ENCODE measurements around the gene PLPP7.

DNA sequence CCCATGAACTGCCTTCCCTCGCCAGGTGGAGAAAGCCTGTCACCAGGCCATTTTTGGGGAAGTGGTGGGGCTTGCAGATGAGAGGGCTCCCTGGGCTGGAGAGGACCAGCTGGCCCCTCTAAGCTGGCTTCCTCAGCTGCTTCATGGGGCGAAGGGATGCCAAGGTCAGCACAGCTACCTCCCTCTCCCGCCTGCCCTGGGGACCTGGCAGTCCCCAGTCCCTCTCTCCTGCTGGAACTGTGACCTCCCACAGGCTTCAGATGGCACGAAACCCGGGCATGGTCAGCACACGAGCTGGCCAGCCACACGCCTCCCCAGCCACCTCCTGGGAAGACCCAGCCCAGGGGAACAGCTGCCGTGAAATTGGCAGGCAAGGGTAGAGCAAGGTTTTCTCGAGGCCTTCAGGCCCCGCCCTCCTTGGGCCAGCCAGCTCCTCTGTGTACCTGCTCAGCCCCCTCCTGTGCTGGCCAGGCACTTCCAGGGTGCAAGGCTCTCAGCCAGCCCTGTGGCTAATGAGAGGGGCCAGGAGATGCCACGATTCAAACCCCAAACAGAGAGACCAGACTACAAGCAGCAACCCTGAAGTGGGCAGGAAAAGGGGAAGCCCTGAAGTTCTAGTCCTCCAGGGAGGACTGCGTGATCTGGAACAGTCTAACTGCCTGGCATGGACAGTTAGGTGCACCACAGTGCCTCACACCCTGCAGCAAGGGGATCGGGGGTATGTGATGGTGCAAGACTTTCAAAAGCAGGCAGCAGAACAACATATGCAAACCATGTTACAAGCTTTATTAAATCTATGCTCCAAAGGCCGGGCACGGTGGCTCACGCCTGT lies 12.9 kb downstream of the PLPP7 start:
- TF ChIP-seq, protein P1, sequence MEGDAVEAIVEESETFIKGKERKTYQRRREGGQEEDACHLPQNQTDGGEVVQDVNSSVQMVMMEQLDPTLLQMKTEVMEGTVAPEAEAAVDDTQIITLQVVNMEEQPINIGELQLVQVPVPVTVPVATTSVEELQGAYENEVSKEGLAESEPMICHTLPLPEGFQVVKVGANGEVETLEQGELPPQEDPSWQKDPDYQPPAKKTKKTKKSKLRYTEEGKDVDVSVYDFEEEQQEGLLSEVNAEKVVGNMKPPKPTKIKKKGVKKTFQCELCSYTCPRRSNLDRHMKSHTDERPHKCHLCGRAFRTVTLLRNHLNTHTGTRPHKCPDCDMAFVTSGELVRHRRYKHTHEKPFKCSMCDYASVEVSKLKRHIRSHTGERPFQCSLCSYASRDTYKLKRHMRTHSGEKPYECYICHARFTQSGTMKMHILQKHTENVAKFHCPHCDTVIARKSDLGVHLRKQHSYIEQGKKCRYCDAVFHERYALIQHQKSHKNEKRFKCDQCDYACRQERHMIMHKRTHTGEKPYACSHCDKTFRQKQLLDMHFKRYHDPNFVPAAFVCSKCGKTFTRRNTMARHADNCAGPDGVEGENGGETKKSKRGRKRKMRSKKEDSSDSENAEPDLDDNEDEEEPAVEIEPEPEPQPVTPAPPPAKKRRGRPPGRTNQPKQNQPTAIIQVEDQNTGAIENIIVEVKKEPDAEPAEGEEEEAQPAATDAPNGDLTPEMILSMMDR (IDR thresholded peaks at IDR 0.05): no peak
- TF ChIP-seq POLR2A (IDR thresholded peaks at IDR 0.05): no peak
- TF ChIP-seq POLR2AphosphoS5 (IDR thresholded peaks at IDR 0.05): no peak
